H9 (cell line): ENCODE data around the gene C3orf38. TPM values are rescaled to one million over a fixed set of nuclear protein-coding genes. Genes with fewer than 3 reads are reported as not detected.
A peak's percentile ranks its signal among the peaks of the same experiment; 100 is the strongest.

Experiments
- DNase-seq: peaks from one replicate; pipeline ENCODE4 v3.0.0-alpha.2; 2017
- H2AFZ ChIP-seq: one replicate; pipeline ENCODE4 v1.6.1; 2013; ENCODE audit warnings: mild to moderate bottlenecking, low read length, control low read depth, moderate library complexity
- H2AK5ac ChIP-seq: 2 replicates; pipeline ENCODE4 v1.6.1; 2013; ENCODE audit warnings: low read length, control low read depth, mixed read lengths; ENCODE audit not compliant: insufficient read length
- H2BK120ac ChIP-seq: one replicate; pipeline ENCODE4 v1.6.1; 2013; ENCODE audit warnings: low read depth, mild to moderate bottlenecking, low read length, control low read depth, inconsistent platforms; ENCODE audit not compliant: poor library complexity, severe bottlenecking
- H2BK12ac ChIP-seq: 2 replicates; pipeline ENCODE4 v1.6.1; 2013; ENCODE audit warnings: low read length, control low read depth, mixed read lengths, low read depth; ENCODE audit not compliant: insufficient read length
- H2BK15ac ChIP-seq: 2 replicates; pipeline ENCODE4 v1.6.1; 2013; ENCODE audit warnings: low read depth, low read length, control low read depth
- H2BK20ac ChIP-seq: one replicate; pipeline ENCODE4 v1.6.1; 2013; ENCODE audit warnings: low read depth, mild to moderate bottlenecking, low read length, control low read depth, inconsistent platforms; ENCODE audit not compliant: poor library complexity, severe bottlenecking
- H2BK5ac ChIP-seq: 2 replicates; pipeline ENCODE4 v1.6.1; 2013; ENCODE audit warnings: low read length, control low read depth, mixed read lengths; ENCODE audit not compliant: insufficient read length
- H3K14ac ChIP-seq: 2 replicates; pipeline ENCODE4 v1.6.1; 2013; ENCODE audit warnings: low read length, control low read depth; ENCODE audit not compliant: insufficient read depth
- H3K18ac ChIP-seq: 2 replicates; pipeline ENCODE4 v1.6.1; 2013; ENCODE audit warnings: low read depth, mild to moderate bottlenecking, mixed read lengths, low read length, control low read depth; ENCODE audit not compliant: insufficient read length
- H3K23ac ChIP-seq: 2 replicates; pipeline ENCODE4 v1.6.1; 2013; ENCODE audit warnings: low read length, control low read depth, mixed read lengths, low read depth; ENCODE audit not compliant: insufficient read length
- H3K23me2 ChIP-seq: 2 replicates; pipeline ENCODE4 v1.6.1; 2013; ENCODE audit warnings: low read depth, mild to moderate bottlenecking, mixed read lengths, low read length, control low read depth; ENCODE audit not compliant: insufficient read length, poor library complexity, severe bottlenecking
- H3K27ac ChIP-seq: 2 replicates; pipeline ENCODE4 v1.5.1; 2013; ENCODE audit warnings: low read length, control low read depth, mixed read lengths, low read depth; ENCODE audit not compliant: insufficient read length
- H3K27me3 ChIP-seq: 2 replicates; pipeline ENCODE4 v1.6.1; 2013; ENCODE audit warnings: low read length, control low read depth, inconsistent platforms; ENCODE audit not compliant: insufficient read depth
- H3K4ac ChIP-seq: 2 replicates; pipeline ENCODE4 v1.6.1; 2013; ENCODE audit warnings: low read depth, mild to moderate bottlenecking, control low read depth, inconsistent platforms, low read length, moderate library complexity
- H3K4me1 ChIP-seq: 2 replicates; pipeline ENCODE4 v1.6.1; 2013; ENCODE audit warnings: low read length, control low read depth, inconsistent platforms; ENCODE audit not compliant: insufficient read depth
- H3K4me2 ChIP-seq: 2 replicates; pipeline ENCODE4 v1.6.1; 2013; ENCODE audit warnings: low read length, control low read depth, mixed read lengths; ENCODE audit not compliant: insufficient read length, insufficient read depth
- H3K56ac ChIP-seq: 2 replicates; pipeline ENCODE4 v1.6.1; 2013; ENCODE audit warnings: low read depth, mild to moderate bottlenecking, mixed read lengths, low read length, control low read depth; ENCODE audit not compliant: insufficient read length
- H3K79me1 ChIP-seq: 2 replicates; pipeline ENCODE4 v1.6.1; 2013; ENCODE audit warnings: low read depth, mild to moderate bottlenecking, moderate library complexity, low read length, control low read depth, inconsistent platforms; ENCODE audit not compliant: insufficient read depth, poor library complexity, severe bottlenecking
- H3K79me2 ChIP-seq: 2 replicates; pipeline ENCODE4 v1.6.1; 2013; ENCODE audit warnings: low read length, control low read depth, inconsistent platforms; ENCODE audit not compliant: insufficient read depth
- H3K9ac ChIP-seq: 2 replicates; pipeline ENCODE4 v1.6.1; 2013; ENCODE audit warnings: low read length, control low read depth, mixed read lengths; ENCODE audit not compliant: insufficient read length; ENCODE audit errors: extremely low read depth
- H3K9me3 ChIP-seq: one replicate; pipeline ENCODE4 v1.6.1; 2013; ENCODE audit warnings: low read depth, low read length, inconsistent platforms; ENCODE audit not compliant: control insufficient read depth
- H3T11ph ChIP-seq: one replicate; pipeline ENCODE4 v1.6.1; 2013; ENCODE audit warnings: mild to moderate bottlenecking, low read length, control low read depth, inconsistent platforms
- H4K20me1 ChIP-seq: one replicate; pipeline ENCODE4 v1.6.1; 2013; ENCODE audit not compliant: control insufficient read depth, insufficient read length, insufficient read depth
- H4K5ac ChIP-seq: 2 replicates; pipeline ENCODE4 v1.6.1; 2013; ENCODE audit warnings: low read depth, mild to moderate bottlenecking, mixed read lengths, low read length, control low read depth; ENCODE audit not compliant: insufficient read length
- H4K8ac ChIP-seq: replicated peaks from 2 replicates; pipeline ENCODE4 v1.6.1; 2013; ENCODE audit warnings: low read length, control low read depth, mixed read lengths, low read depth; ENCODE audit not compliant: insufficient read length
- H4K91ac ChIP-seq: 2 replicates; pipeline ENCODE4 v1.6.1; 2013; ENCODE audit warnings: low read depth, mild to moderate bottlenecking, moderate library complexity, mixed read lengths, low read length, control low read depth; ENCODE audit not compliant: insufficient read length
- H3K27ac Mint-ChIP-seq, 3 experiments: 2 replicates in 2 of 3; 3 replicates in 1 of 3; pipeline ENCODE4 v1.8.0; 2020 to 2021; ENCODE audit warnings: mixed read lengths in 3 of 3, mild to moderate bottlenecking in 1 of 3, moderate library complexity in 1 of 3
- H3K27me3 Mint-ChIP-seq: 2 replicates; pipeline ENCODE4 v1.8.0; 2021; ENCODE audit warnings: low read depth, mild to moderate bottlenecking, moderate library complexity, mixed read lengths
- H3K36me3 Mint-ChIP-seq, 3 experiments: 2 replicates in 2 of 3; 3 replicates in 1 of 3; pipeline ENCODE4 v1.8.0; 2020 to 2021; ENCODE audit warnings: low read depth in 3 of 3, mixed read lengths in 3 of 3; ENCODE audit not compliant: insufficient read depth in 1 of 3
- H3K4me1 Mint-ChIP-seq, 2 experiments: 2 replicates each; pipeline ENCODE4 v1.8.0; 2020; ENCODE audit warnings: mixed read lengths in 2 of 2
- H3K4me3 Mint-ChIP-seq, 2 experiments: 2 replicates in 1 of 2; 3 replicates in 1 of 2; pipeline ENCODE4 v1.8.0; 2020 to 2021; ENCODE audit warnings: mild to moderate bottlenecking in 2 of 2, mixed read lengths in 2 of 2, moderate library complexity in 1 of 2
- H3K9me3 Mint-ChIP-seq, 2 experiments: 2 replicates in 1 of 2; 3 replicates in 1 of 2; pipeline ENCODE4 v1.8.0; 2020; ENCODE audit warnings: mild to moderate bottlenecking in 2 of 2, mixed read lengths in 2 of 2, moderate library complexity in 1 of 2
- CTCF ChIP-seq: fragments of 200-600 bp; sonication (generic); conservative IDR thresholded peaks from 3 replicates; pipeline ENCODE4 v1.8.0; 2021; ENCODE audit warnings: antibody characterized with exemption, mild to moderate bottlenecking
- WGBS: extraction: QIAGEN DNeasy Blood & Tissue Kit; methylation state at CpG from one replicate; pipeline ENCODE4 v1.1.7; 2013; ENCODE audit warnings: missing lambda C conversion rate, low lambda C conversion rate, mixed read lengths; ENCODE audit not compliant: insufficient read length; ENCODE audit errors: extremely low coverage; 5-methylcytosine and 5-hydroxymethylcytosine counted together
- total RNA-seq: library from RNA; stranded (reverse); gene quantifications from 2 replicates; pipeline ENCODE4 v1.2.1, GENCODE V29; 2021

The C3orf38 gene
- total RNA-seq, 1 experiment from 2014 or later = 36.6 TPM

GRCh38 chr3:88203642-88204055 lies 53.9 kb downstream of the C3orf38 start:
- no peak overlapping the region for H2BK12ac ChIP-seq
- H3K23me2 ChIP-seq = no peaks in the 10 kb centered on the region
- H3K4me1 Mint-ChIP-seq = peaks cover 8 to 15% of the 10 kb centered on the region in 2 experiments
- no peak overlapping the region for H4K91ac ChIP-seq
- H3K4me2 ChIP-seq = no peak overlapping the region
- H4K20me1 ChIP-seq = no peaks in the 10 kb centered on the region
- no peaks in the 10 kb centered on the region for H3K9me3 ChIP-seq
- no peak overlapping the region for H2BK20ac ChIP-seq
- H2BK5ac ChIP-seq = no peak overlapping the region
- no peak overlapping the region for H2AFZ ChIP-seq
- H3K4me1 ChIP-seq = no peaks in the 10 kb centered on the region
- no CpG with 5 or more reads among the region's 5 CpGs for WGBS
- no peak overlapping the region for H3K23ac ChIP-seq
- no peak overlapping the region for H3T11ph ChIP-seq
- no peaks in the 10 kb centered on the region for H3K27me3 Mint-ChIP-seq
- H3K79me1 ChIP-seq = no peaks in the 10 kb centered on the region
- no peak overlapping the region for H4K8ac ChIP-seq
- H2BK15ac ChIP-seq = no peak overlapping the region
- H2BK120ac ChIP-seq = no peak overlapping the region
- no peak overlapping the region for H3K27ac ChIP-seq
- no peak overlapping the region for H3K14ac ChIP-seq
- no peak overlapping the region for H3K4ac ChIP-seq
- no peaks in the 10 kb centered on the region for H3K79me2 ChIP-seq
- H3K18ac ChIP-seq = no peak overlapping the region
- no peaks in the 10 kb centered on the region for H3K27me3 ChIP-seq
- H3K9ac ChIP-seq = no peak overlapping the region
- no peak overlapping the region for H4K5ac ChIP-seq
- peak; percentile 66 for DNase-seq
- peaks cover 1 to 7% (median 2%) of the 10 kb centered on the region in 3 experiments; a peak in 5 of 7 replicates for H3K36me3 Mint-ChIP-seq
- no peak overlapping the region for H2AK5ac ChIP-seq
- no peak overlapping the region for H3K4me3 Mint-ChIP-seq
- peak; percentile 95 for TF ChIP-seq CTCF
- H3K9me3 Mint-ChIP-seq = peaks cover 0 to 2% of the 10 kb centered on the region in 2 experiments; a peak in 3 of 5 replicates
- no peak overlapping the region for H3K27ac Mint-ChIP-seq
- no peak overlapping the region for H3K56ac ChIP-seq

Other genes starting within 250 kb of the C3orf38 start
- 72.1 and 75.0 TPM in 2 replicates for gene CGGBP1, start 91.0 kb upstream of the C3orf38 start, total RNA-seq
- 6.9 and 8.7 TPM in 2 replicates for gene ZNF654, start 90.7 kb upstream of the C3orf38 start, total RNA-seq